ENCODE results near the gene SPOPL. TPM values are rescaled to one million over a fixed set of nuclear protein-coding genes. Genes with fewer than 3 reads are reported as not detected.

Gene SPOPL
- total and polyA plus RNA-seq, 9 of the 15 experiments (the other 6 are each of a cell fraction or from before 2014, with no cell fraction given): 0.53 to 6.1 (median 4.1) TPM

- BruUV-seq (replicated peaks): no TSS peak
- TF ChIP-seq ZKSCAN1 (IDR thresholded peaks at IDR 0.05; ENCODE audit: low read depth, low read length) (no peak), SAP30 (IDR thresholded peaks at IDR 0.05; ENCODE audit: borderline replicate concordance, insufficient read depth, low read depth, low read length, poor library complexity, severe bottlenecking) (no peak), KDM5B (IDR thresholded peaks at IDR 0.05; ENCODE audit: insufficient replicate concordance, low read depth, low read length) (no peak), HNRNPH1 (optimal IDR thresholded peaks at IDR 0.05; ENCODE audit: low read depth, low read length) (no peak), ZNF695 (CRISPR knock-in tag; IDR thresholded peaks at IDR 0.05) (no peak), SUPT5H (IDR thresholded peaks at IDR 0.05) (no peak), ZNF12 (CRISPR knock-in tag; IDR thresholded peaks at IDR 0.05) (no peak), ZNF354B (CRISPR knock-in tag; IDR thresholded peaks at IDR 0.05) (no peak), LARP7 (IDR thresholded peaks at IDR 0.05) (no peak), PKNOX1 (IDR thresholded peaks at IDR 0.05) (no peak)
- TF ChIP-seq, protein P1, sequence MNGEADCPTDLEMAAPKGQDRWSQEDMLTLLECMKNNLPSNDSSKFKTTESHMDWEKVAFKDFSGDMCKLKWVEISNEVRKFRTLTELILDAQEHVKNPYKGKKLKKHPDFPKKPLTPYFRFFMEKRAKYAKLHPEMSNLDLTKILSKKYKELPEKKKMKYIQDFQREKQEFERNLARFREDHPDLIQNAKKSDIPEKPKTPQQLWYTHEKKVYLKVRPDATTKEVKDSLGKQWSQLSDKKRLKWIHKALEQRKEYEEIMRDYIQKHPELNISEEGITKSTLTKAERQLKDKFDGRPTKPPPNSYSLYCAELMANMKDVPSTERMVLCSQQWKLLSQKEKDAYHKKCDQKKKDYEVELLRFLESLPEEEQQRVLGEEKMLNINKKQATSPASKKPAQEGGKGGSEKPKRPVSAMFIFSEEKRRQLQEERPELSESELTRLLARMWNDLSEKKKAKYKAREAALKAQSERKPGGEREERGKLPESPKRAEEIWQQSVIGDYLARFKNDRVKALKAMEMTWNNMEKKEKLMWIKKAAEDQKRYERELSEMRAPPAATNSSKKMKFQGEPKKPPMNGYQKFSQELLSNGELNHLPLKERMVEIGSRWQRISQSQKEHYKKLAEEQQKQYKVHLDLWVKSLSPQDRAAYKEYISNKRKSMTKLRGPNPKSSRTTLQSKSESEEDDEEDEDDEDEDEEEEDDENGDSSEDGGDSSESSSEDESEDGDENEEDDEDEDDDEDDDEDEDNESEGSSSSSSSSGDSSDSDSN (IDR thresholded peaks at IDR 0.05; ENCODE audit: borderline replicate concordance in 1 of 2, low read depth in 2 of 2, low read length in 2 of 2): no peak
- no peaks in the 10 kb centered on the region for H3K79me2 ChIP-seq (ENCODE audit: control insufficient read depth, insufficient read depth, low read length)
- no peak overlapping the region for H3K4me3 ChIP-seq
- H3K27ac ChIP-seq (ENCODE audit: extremely low read depth, low read depth, low read length): no peak overlapping the region
- in situ Hi-C loops (cut with MboI) (no loop called here), intact Hi-C loops (cut with micrococcal nuclease) (no loop called here)
- no peak overlapping the region for H3K4me2 ChIP-seq (ENCODE audit: insufficient read depth, low read length)
- H3K9ac ChIP-seq (ENCODE audit: insufficient read depth in 1 of 2, low read depth in 2 of 2, low read length in 2 of 2): no peak overlapping the region
- no peaks in the 10 kb centered on the region for H3K4me1 ChIP-seq (replicated peaks in 1 of 2; ENCODE audit: control insufficient read depth in 2 of 2, insufficient read depth in 2 of 2, low read length in 2 of 2)
- H3K27me3 ChIP-seq (ENCODE audit: control insufficient read depth in 2 of 2, insufficient read depth in 2 of 2, low read length in 2 of 2): no peaks in the 10 kb centered on the region
- 11% methylated on average over 3 of the region's 3 CpGs for WGBS (ENCODE audit: insufficient coverage, low coverage, missing lambda C conversion rate)
- peak; percentile 56 for ATAC-seq
- FAIRE-seq: no peak
- no peaks in the 10 kb centered on the region for H4K20me1 ChIP-seq (replicated peaks; ENCODE audit: control insufficient read depth, insufficient read depth, low read length)
- DNase-seq (ENCODE audit: extremely low read depth in 1 of 4, low spot score in 3 of 4): no peak
- POLR2A ChIA-PET: no interaction called here
- CTCF ChIA-PET (ENCODE audit: low intra/inter-chr PET ratio): no interaction called here
- no peaks in the 10 kb centered on the region for H3K9me3 ChIP-seq (replicated peaks; ENCODE audit: control insufficient read depth, insufficient read depth, low read depth, low read length)
- H2AFZ ChIP-seq (ENCODE audit: low read depth, low read length): no peak overlapping the region
- no peaks in the 10 kb centered on the region for H3K9me1 ChIP-seq (ENCODE audit: control insufficient read depth, insufficient read depth, low read length)
- no peaks in the 10 kb centered on the region for H3K36me3 ChIP-seq (ENCODE audit: control insufficient read depth, insufficient read depth, low read length)
Observed at GRCh38 chr2:138596403-138596802, 94.8 kb downstream of the SPOPL start.
